ENCODE results near the gene SOX8. TPM values are rescaled to one million over a fixed set of nuclear protein-coding genes. Genes with fewer than 3 reads are reported as not detected.

SOX8 gene
- total RNA-seq, 1 donor from 2014 or later = under 0.01 TPM

DNA sequence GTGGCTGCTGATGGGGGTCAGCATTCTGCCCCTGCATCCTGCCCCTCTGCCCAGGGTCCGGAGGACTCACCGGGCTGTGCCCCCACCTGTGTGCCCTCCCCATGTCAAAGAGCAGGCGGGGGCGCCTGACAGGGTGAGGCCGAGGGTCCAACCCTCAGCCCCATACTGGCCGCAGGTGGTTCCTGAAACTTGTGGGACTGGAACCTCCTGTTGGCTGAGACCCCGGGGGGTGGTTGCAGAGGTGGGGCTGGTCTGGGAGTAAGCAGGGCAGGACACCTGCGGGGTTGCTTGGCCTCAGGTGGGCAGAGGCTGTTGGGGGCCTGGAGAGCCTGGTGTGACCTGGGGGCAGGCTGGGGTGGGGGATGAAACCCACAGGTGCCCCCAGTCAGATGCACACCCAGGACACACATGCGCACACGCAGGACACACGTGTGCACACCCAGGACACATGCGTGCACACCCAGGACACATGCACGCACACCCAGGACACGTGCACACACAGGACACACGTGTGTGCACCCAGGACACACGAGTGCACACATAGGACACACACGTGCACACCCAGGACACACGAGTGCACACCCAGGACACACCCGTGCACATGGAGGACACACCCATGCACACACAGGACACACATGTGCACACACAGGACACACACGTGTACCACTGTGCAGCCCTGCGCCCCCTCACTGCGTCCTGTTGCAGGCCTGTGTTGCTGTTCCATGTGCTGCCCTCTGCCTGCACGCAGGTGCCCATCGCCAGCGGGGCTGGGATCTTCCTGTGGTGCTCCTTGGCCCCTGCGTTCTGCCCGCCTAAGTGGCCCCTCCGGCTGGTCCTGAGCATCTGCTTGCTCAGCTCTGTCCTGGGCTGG is 31.4 kb downstream of the SOX8 start:
- no peaks in the 10 kb centered on the region for H3K36me3 ChIP-seq (ENCODE audit: control insufficient read depth, insufficient read depth, low read length)
- no peak for DNase-seq (ENCODE audit: low read depth)
- FAIRE-seq = peak; percentile 66
- no peak for TF ChIP-seq CTCF (IDR thresholded peaks at IDR 0.05; ENCODE audit: insufficient read depth, low read length, severe bottlenecking)
- H3K27me3 ChIP-seq (ENCODE audit: control insufficient read depth, insufficient read depth, low read length) = no peaks in the 10 kb centered on the region
- H3K4me3 ChIP-seq (ENCODE audit: low read depth, low read length) = no peak overlapping the region

DNA sequence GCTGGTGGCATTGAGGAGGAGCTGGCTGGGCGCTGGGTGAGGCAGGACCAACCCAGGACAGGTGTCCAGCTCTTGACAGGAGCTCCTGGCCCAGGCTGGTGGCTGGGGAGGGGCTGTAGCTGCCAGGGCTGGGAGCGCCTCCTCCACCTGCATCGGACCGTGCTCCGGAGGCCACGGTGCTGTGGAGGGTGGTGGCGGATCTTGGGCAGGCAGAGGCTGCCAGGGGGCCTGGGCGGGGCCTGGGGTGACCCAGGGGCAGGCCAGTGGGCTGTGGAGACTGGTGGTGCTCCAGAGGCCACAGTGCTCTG is 32.0 kb downstream of the SOX8 start:
- FAIRE-seq (no peak), DNase-seq (ENCODE audit: low read depth) (no peak)
- H3K27me3 ChIP-seq (ENCODE audit: control insufficient read depth, insufficient read depth, low read length) = no peaks in the 10 kb centered on the region
- no peak overlapping the region for H3K4me3 ChIP-seq (ENCODE audit: low read depth, low read length)
- TF ChIP-seq CTCF (IDR thresholded peaks at IDR 0.05; ENCODE audit: insufficient read depth, low read length, severe bottlenecking) = no peak
- no peaks in the 10 kb centered on the region for H3K36me3 ChIP-seq (ENCODE audit: control insufficient read depth, insufficient read depth, low read length)

DNA sequence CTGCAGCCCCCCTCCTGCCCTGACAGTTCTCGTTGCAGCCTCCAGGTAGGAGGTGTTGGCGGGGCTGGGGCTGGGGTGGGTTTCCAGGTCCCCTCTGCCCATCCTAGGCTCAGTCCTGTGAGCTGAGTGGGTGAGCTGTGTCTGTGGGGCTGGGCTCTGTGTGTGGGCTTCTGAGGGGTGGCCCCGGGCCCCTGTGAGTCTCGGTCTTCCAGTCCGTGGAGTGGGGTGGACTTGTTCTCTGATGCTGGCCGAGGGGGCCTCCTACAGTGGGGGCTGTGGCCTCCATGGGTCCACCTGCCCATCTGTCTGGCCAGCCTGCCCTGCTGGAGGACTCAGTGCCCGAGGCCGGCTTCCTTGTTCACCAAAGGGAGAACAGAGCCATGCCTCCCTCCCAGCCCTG is 32.7 kb downstream of the SOX8 start:
- DNase-seq (ENCODE audit: low read depth) (no peak), FAIRE-seq (no peak)
- Histone ChIP-seq H3K4me3 (ENCODE audit: low read depth, low read length) (no peak overlapping the region), H3K27me3 (ENCODE audit: control insufficient read depth, insufficient read depth, low read length) (no peaks in the 10 kb centered on the region), H3K36me3 (ENCODE audit: control insufficient read depth, insufficient read depth, low read length) (no peaks in the 10 kb centered on the region)
- no peak for TF ChIP-seq CTCF (IDR thresholded peaks at IDR 0.05; ENCODE audit: insufficient read depth, low read length, severe bottlenecking)

GRCh38 chr16:1014771-1015495 is 33.4 kb downstream of the SOX8 start:
- FAIRE-seq (no peak), DNase-seq (ENCODE audit: low read depth) (no peak)
- no peaks in the 10 kb centered on the region for H3K27me3 ChIP-seq (ENCODE audit: control insufficient read depth, insufficient read depth, low read length)
- no peaks in the 10 kb centered on the region for H3K36me3 ChIP-seq (ENCODE audit: control insufficient read depth, insufficient read depth, low read length)
- no peak for TF ChIP-seq CTCF (IDR thresholded peaks at IDR 0.05; ENCODE audit: insufficient read depth, low read length, severe bottlenecking)
- H3K4me3 ChIP-seq (ENCODE audit: low read depth, low read length) = no peak overlapping the region

GRCh38 chr16:1018447-1019198 is 37.1 kb downstream of the SOX8 start:
- Histone ChIP-seq H3K27me3 (ENCODE audit: control insufficient read depth, insufficient read depth, low read length) (no peaks in the 10 kb centered on the region), H3K4me3 (ENCODE audit: low read depth, low read length) (no peak overlapping the region), H3K36me3 (ENCODE audit: control insufficient read depth, insufficient read depth, low read length) (no peaks in the 10 kb centered on the region)
- no peak for FAIRE-seq
- TF ChIP-seq CTCF (IDR thresholded peaks at IDR 0.05; ENCODE audit: insufficient read depth, low read length, severe bottlenecking) = no peak
- no peak for DNase-seq (ENCODE audit: low read depth)

Data from bronchial epithelial cell (primary cell).